ENCODE data around the gene CDX1. TPM values are rescaled to one million over a fixed set of nuclear protein-coding genes. Genes with fewer than 3 reads are reported as not detected.

The CDX1 gene
- total and polyA plus RNA-seq, 2 of the 8 experiments (the other 6 are each of a cell fraction or from before 2014, with no cell fraction given) = not detected

DNA sequence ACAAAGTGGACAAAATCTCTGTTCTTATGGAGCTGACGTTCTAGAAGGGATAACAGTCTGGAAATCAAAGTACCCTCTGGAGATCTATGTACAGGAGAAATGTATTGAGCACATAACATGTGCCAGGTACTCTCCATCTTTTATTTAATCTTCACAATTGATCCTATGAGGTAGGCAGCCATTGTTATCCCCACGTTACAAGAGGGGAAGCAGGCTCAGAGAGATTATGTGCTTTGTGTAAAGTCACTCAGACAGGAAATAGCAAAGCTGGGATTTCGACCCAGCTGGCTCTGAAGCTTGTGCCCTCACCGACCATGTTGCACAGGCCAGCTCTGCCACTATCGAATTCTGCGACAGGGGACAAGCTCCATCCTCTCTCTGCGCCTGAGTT lies 32.4 kb upstream of the CDX1 start (continued):
- TF ChIP-seq, protein P1, sequence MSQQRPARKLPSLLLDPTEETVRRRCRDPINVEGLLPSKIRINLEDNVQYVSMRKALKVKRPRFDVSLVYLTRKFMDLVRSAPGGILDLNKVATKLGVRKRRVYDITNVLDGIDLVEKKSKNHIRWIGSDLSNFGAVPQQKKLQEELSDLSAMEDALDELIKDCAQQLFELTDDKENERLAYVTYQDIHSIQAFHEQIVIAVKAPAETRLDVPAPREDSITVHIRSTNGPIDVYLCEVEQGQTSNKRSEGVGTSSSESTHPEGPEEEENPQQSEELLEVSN (IDR thresholded peaks at IDR 0.05) = no peak
- no peak for TF ChIP-seq CEBPB (IDR thresholded peaks at IDR 0.05; ENCODE audit: low read depth, low read length)
- TF ChIP-seq HDAC2 (IDR thresholded peaks at IDR 0.05; ENCODE audit: borderline replicate concordance in 1 of 2, low read depth in 2 of 2, low read length in 2 of 2) = no peak
- TF ChIP-seq SRF (IDR thresholded peaks at IDR 0.05; ENCODE audit: low read depth, low read length) = no peak

All from H1 (cell line).